Measurements from ENCODE around the gene C10orf105. TPM values are rescaled to one million over a fixed set of nuclear protein-coding genes. Genes with fewer than 3 reads are reported as not detected.
A peak's percentile ranks its signal among the peaks of the same experiment; 100 is the strongest.

Gene C10orf105
- total RNA-seq, 1 experiment from 2014 or later: not detected

GRCh38 chr10:71753960-71754505 is 34.5 kb upstream of the C10orf105 start:
- POLR2A ChIA-PET: no interaction called here

DNA sequence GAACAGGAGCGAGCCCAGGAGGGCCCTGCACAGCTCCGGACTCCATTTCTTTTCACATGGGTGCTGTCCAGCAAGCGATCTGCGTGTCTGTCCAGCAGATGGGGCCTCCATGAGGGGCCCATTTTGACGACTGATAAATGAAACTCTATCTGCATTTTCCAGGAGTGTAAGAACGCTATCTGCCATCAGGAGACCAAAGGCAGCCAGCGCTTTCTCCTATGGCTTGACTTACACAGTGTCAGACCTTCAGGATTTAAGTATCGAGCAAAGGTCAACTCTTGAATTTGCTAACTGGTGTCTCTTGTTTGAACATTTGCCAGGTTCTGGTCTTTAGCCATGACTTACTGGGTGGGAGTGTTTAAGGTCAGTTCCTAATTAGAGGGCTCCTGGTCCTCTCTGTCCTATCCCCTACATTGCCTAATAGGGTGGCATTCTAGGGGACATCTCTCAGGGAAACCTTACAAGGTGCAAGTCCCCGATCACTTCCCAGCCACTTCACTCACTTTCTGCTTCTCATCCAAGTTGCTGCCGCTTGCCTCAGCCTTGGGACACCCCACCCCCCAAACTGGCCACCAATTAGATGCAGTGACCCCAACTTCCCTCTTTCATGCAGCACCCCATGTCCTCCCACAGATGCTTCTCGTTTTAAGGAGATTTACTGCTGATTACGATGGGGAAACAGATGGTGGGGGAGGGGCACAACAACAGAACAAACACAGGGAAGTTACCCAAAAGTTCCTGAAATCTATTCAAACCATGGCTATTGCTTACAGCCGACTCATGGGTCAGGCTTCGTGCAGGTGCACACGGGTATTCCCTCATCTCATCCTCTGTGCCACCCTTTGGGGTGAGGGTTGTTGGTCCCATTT is 33.7 kb upstream of the C10orf105 start:
- Histone ChIP-seq H3K36me3 (ENCODE audit: control insufficient read depth, insufficient read depth, low read length) (peaks cover 1% of the 10 kb centered on the region; the same call in 1 of the 2 replicates), H3K4me3 (ENCODE audit: low read depth, low read length) (no peak overlapping the region), H3K9me3 (no peaks in the 10 kb centered on the region), H3K27me3 (replicated peaks; ENCODE audit: control insufficient read depth, insufficient read depth, low read length) (no peaks in the 10 kb centered on the region), H3K4me1 (peaks cover 36% of the 10 kb centered on the region)
- intact Hi-C loops (cut with micrococcal nuclease; ENCODE audit: unreplicated experiment): loop anchor here (1.0 to 2.0 kb wide), 3 partner anchors 13 to 21 kb away; partner anchors contain the start of gene VSIR
- no peaks in the 10 kb centered on the region for H3K9me3 Mint-ChIP-seq (ENCODE audit: unreplicated experiment)
- no peaks in the 10 kb centered on the region for H3K27me3 Mint-ChIP-seq (ENCODE audit: insufficient read depth, unreplicated experiment)
- H3K27ac Mint-ChIP-seq (ENCODE audit: unreplicated experiment): peak overlapping the region; percentile 88
- TF ChIP-seq, protein P1, sequence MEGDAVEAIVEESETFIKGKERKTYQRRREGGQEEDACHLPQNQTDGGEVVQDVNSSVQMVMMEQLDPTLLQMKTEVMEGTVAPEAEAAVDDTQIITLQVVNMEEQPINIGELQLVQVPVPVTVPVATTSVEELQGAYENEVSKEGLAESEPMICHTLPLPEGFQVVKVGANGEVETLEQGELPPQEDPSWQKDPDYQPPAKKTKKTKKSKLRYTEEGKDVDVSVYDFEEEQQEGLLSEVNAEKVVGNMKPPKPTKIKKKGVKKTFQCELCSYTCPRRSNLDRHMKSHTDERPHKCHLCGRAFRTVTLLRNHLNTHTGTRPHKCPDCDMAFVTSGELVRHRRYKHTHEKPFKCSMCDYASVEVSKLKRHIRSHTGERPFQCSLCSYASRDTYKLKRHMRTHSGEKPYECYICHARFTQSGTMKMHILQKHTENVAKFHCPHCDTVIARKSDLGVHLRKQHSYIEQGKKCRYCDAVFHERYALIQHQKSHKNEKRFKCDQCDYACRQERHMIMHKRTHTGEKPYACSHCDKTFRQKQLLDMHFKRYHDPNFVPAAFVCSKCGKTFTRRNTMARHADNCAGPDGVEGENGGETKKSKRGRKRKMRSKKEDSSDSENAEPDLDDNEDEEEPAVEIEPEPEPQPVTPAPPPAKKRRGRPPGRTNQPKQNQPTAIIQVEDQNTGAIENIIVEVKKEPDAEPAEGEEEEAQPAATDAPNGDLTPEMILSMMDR (IDR thresholded peaks at IDR 0.05; ENCODE audit: insufficient read depth in 1 of 2, low read depth in 1 of 2, low read length in 1 of 2, severe bottlenecking in 1 of 2, unreplicated experiment in 1 of 2): peak in 1 of 2 experiments; percentile 21
- peaks cover 40% of the 10 kb centered on the region for H3K4me1 Mint-ChIP-seq (ENCODE audit: low read depth, unreplicated experiment)
- H3K36me3 Mint-ChIP-seq (ENCODE audit: insufficient read depth, unreplicated experiment): peaks cover 27% of the 10 kb centered on the region
- POLR2A ChIA-PET: interaction anchor here (0.9 kb wide), 1 partner anchor 13 kb away, joined by 3 read pairs; no protein-coding TSS in a partner anchor
- BruUV-seq (replicated peaks): no TSS peak
- CTCF ChIA-PET: interaction anchor here (1.2 to 1.5 kb wide), 4 partner anchors 13 to 59 kb away, joined by 4 to 9 read pairs (median 5); partner anchors contain the start of gene VSIR
- peak overlapping the region; percentile 46 for H3K4me3 Mint-ChIP-seq (ENCODE audit: unreplicated experiment)
- peak; percentile 64 to 74 for DNase-seq

More at GRCh38 chr10:71753960-71754505, 34.5 kb upstream of the C10orf105 start:
- Mint-ChIP-seq H3K4me3 (ENCODE audit: unreplicated experiment) (peak overlapping the region; percentile 46), H3K36me3 (ENCODE audit: insufficient read depth, unreplicated experiment) (peaks cover 26% of the 10 kb centered on the region), H3K27me3 (ENCODE audit: insufficient read depth, unreplicated experiment) (no peaks in the 10 kb centered on the region), H3K4me1 (ENCODE audit: low read depth, unreplicated experiment) (peaks cover 40% of the 10 kb centered on the region), H3K27ac (ENCODE audit: unreplicated experiment) (peak overlapping the region; percentile 88), H3K9me3 (ENCODE audit: unreplicated experiment) (no peaks in the 10 kb centered on the region)
- peaks cover 1% of the 10 kb centered on the region; the same call in 1 of the 2 replicates for H3K36me3 ChIP-seq (ENCODE audit: control insufficient read depth, insufficient read depth, low read length)
- peaks cover 37% of the 10 kb centered on the region for H3K4me1 ChIP-seq
- no TSS peak for BruUV-seq (replicated peaks)
- no peak overlapping the region for H3K4me3 ChIP-seq (ENCODE audit: low read depth, low read length)
- H3K9me3 ChIP-seq: no peaks in the 10 kb centered on the region
- intact Hi-C loops (cut with micrococcal nuclease; ENCODE audit: unreplicated experiment): loop anchor here (1.0 to 2.0 kb wide), 3 partner anchors 12 to 21 kb away; partner anchors contain the start of gene VSIR
- no peak for DNase-seq
- TF ChIP-seq, protein P1 (IDR thresholded peaks at IDR 0.05; ENCODE audit: insufficient read depth in 1 of 2, low read depth in 1 of 2, low read length in 1 of 2, severe bottlenecking in 1 of 2, unreplicated experiment in 1 of 2): no peak
- H3K27me3 ChIP-seq (replicated peaks; ENCODE audit: control insufficient read depth, insufficient read depth, low read length): no peaks in the 10 kb centered on the region
- CTCF ChIA-PET: interaction anchor here (1.5 kb wide), 1 partner anchor 13 kb away, joined by 12 read pairs; no protein-coding TSS in a partner anchor
